ENCODE measurements around the gene SDR42E1.

SDR42E1 gene

DNA sequence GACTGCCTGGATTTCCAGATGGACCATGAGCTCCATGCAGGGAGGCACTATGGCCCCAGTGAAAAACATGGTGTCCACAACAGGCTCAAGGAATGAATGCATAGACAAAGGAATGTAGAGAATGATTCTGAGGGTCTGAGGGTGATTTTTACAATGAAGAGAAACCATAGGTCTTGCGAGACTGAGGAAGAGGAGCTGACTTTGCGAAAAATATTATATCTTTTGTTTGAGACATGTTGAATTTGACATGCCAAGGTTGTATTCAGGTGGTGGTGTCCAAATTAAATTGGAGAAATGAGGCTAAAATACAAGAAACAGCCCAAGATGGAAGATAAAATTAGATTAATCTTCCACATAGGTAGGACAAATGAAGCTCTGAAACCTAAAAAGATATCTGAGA is 36.5 kb upstream of the SDR42E1 start:
- no peaks in the 10 kb centered on the region for H3K36me3 ChIP-seq (ENCODE audit: control insufficient read depth, insufficient read depth, low read length)
- H3K27ac ChIP-seq (ENCODE audit: low read depth, low read length, severe bottlenecking): no peak overlapping the region
- 89 to 92% methylated on average over 2 of the region's 2 CpGs for WGBS, 2 experiments (ENCODE audit: insufficient coverage in 2 of 2)
- H3K4me3 ChIP-seq (ENCODE audit: extremely low read depth, insufficient read depth, low read length, poor library complexity, severe bottlenecking): no peak overlapping the region
- no peaks in the 10 kb centered on the region for H3K9me3 ChIP-seq (ENCODE audit: control insufficient read depth, low read length)
- peaks cover 5% of the 10 kb centered on the region for H3K4me1 ChIP-seq (ENCODE audit: control insufficient read depth, insufficient read depth, low read length, poor library complexity, severe bottlenecking)

DNA sequence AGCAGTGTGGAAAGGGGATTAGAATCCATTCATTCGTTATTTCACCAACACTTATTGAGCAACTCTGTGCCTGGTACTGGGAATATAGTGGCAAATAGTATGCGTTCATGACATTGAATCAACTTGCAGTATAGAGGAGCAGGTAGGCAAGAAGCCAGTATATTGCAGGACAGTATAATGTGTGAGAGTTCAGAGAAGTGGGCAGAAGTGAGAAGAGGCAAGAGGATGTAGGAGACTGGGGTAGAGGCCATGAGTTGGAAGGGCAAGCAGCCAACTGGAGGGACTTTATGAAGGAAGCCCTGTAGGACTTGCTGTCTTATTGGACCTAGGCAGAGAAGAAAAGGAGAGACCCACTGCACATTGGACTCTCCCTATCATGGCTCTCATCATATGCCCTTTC is 36.1 kb upstream of the SDR42E1 start:
- Histone ChIP-seq H3K36me3 (ENCODE audit: control insufficient read depth, insufficient read depth, low read length) (no peaks in the 10 kb centered on the region), H3K4me3 (ENCODE audit: extremely low read depth, insufficient read depth, low read length, poor library complexity, severe bottlenecking) (no peak overlapping the region), H3K4me1 (ENCODE audit: control insufficient read depth, insufficient read depth, low read length, poor library complexity, severe bottlenecking) (peaks cover 5% of the 10 kb centered on the region), H3K9me3 (ENCODE audit: control insufficient read depth, low read length) (no peaks in the 10 kb centered on the region), H3K27ac (ENCODE audit: low read depth, low read length, severe bottlenecking) (no peak overlapping the region)
- 86 to 100% methylated on average over 1 of the region's 2 CpGs for WGBS, 2 experiments (ENCODE audit: insufficient coverage in 2 of 2)

DNA sequence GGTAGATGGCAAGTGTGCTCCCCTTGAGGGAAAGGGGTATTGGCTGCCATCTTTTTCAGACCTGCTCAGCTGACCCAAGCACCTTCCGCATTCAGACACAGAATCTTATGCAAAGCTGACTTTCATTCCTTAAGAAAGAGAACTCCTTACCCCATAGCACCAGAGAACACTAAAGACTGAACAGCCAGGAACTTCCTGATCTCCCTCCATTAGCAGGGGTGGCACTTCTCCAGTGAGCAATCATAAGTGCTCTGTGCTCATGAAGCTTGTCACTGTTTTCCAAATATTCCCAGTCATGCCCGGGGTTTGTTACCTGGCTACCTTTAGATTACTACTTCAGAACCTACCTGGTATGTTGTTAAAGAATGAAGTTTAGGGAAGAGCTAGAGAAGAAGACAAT is 35.7 kb upstream of the SDR42E1 start:
- H3K4me1 ChIP-seq (ENCODE audit: control insufficient read depth, insufficient read depth, low read length, poor library complexity, severe bottlenecking): peaks cover 5% of the 10 kb centered on the region
- no peak overlapping the region for H3K27ac ChIP-seq (ENCODE audit: low read depth, low read length, severe bottlenecking)
- no peaks in the 10 kb centered on the region for H3K9me3 ChIP-seq (ENCODE audit: control insufficient read depth, low read length)
- 0 to 55% methylated on average over 1 to 2 of the region's 2 CpGs for WGBS, 2 experiments (ENCODE audit: insufficient coverage in 2 of 2)
- H3K36me3 ChIP-seq (ENCODE audit: control insufficient read depth, insufficient read depth, low read length): no peaks in the 10 kb centered on the region
- no peak overlapping the region for H3K4me3 ChIP-seq (ENCODE audit: extremely low read depth, insufficient read depth, low read length, poor library complexity, severe bottlenecking)

DNA sequence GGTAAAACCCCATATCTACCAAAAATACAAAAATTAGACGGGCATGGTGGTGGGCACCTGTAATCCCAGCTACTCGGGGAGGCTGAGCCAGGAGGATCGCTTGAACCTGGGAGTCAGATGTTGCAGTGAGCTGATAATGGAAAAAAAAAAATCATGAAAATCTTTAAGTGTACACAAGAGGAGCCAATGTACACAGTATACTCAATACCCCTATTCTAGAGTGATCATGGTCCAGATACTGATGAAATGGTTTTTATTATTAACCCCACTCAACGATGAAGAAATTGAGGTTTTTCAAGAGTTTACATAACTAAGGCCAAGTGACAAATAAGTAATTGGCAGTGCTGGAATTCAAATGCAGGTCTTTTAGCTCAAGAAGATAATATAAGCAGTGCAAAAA is 35.3 kb upstream of the SDR42E1 start:
- Histone ChIP-seq H3K4me1 (ENCODE audit: control insufficient read depth, insufficient read depth, low read length, poor library complexity, severe bottlenecking) (peaks cover 5% of the 10 kb centered on the region), H3K36me3 (ENCODE audit: control insufficient read depth, insufficient read depth, low read length) (no peaks in the 10 kb centered on the region), H3K4me3 (ENCODE audit: extremely low read depth, insufficient read depth, low read length, poor library complexity, severe bottlenecking) (no peak overlapping the region), H3K27ac (ENCODE audit: low read depth, low read length, severe bottlenecking) (no peak overlapping the region), H3K9me3 (ENCODE audit: control insufficient read depth, low read length) (no peaks in the 10 kb centered on the region)
- 80% methylated on average over 1 of the region's 4 CpGs; no CpG with 5 or more reads in 1 of the 2 experiments for WGBS, 2 experiments (ENCODE audit: insufficient coverage in 2 of 2)

DNA sequence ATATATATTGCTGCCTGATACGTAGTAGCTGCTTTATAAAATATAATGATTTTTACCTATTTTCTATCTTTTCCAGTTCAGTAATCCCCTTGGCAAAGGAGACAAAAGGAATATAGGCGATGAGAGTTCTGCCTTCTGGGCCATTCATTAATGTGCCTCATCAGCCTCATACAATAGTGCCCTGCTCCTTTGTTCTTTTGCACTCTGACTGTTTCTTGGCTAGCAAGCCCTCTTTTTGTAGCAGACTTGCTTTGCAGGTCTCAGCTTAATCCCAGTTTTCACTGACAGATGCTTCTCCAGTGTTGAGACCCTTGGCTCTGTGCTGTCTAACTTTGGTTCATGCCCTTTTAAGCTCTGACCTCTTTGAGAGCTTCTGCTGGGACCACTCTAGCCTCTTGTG is 34.2 kb upstream of the SDR42E1 start:
- Histone ChIP-seq H3K9me3 (ENCODE audit: control insufficient read depth, low read length) (no peaks in the 10 kb centered on the region), H3K4me1 (ENCODE audit: control insufficient read depth, insufficient read depth, low read length, poor library complexity, severe bottlenecking) (peaks cover 5% of the 10 kb centered on the region), H3K4me3 (ENCODE audit: extremely low read depth, insufficient read depth, low read length, poor library complexity, severe bottlenecking) (no peak overlapping the region), H3K36me3 (ENCODE audit: control insufficient read depth, insufficient read depth, low read length) (no peaks in the 10 kb centered on the region), H3K27ac (ENCODE audit: low read depth, low read length, severe bottlenecking) (no peak overlapping the region)
- 100% methylated on average over 1 of the region's 2 CpGs for WGBS, 2 experiments (ENCODE audit: insufficient coverage in 2 of 2)

DNA sequence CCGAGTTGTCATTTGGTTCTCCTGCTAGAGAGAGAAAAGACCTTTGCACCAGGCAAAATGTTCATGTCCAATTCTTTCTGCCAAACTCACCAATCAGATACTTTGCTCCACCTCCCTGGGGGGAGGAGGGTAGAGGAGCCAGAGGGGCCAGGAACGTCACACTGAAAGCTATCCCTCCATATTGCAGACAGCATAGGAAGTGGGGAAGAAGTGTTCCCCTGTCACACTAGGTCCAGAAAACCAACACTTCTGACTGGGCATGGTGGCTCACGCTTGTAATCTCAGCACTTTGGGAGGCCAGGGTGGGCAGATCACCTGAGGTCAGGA is 33.3 kb upstream of the SDR42E1 start:
- 96 to 100% methylated on average over 1 to 2 of the region's 3 CpGs for WGBS, 2 experiments (ENCODE audit: insufficient coverage in 2 of 2)
- Histone ChIP-seq H3K4me1 (ENCODE audit: control insufficient read depth, insufficient read depth, low read length, poor library complexity, severe bottlenecking) (peaks cover 5% of the 10 kb centered on the region), H3K27ac (ENCODE audit: low read depth, low read length, severe bottlenecking) (no peak overlapping the region), H3K9me3 (ENCODE audit: control insufficient read depth, low read length) (no peaks in the 10 kb centered on the region), H3K4me3 (ENCODE audit: extremely low read depth, insufficient read depth, low read length, poor library complexity, severe bottlenecking) (no peak overlapping the region), H3K36me3 (ENCODE audit: control insufficient read depth, insufficient read depth, low read length) (no peaks in the 10 kb centered on the region)

DNA sequence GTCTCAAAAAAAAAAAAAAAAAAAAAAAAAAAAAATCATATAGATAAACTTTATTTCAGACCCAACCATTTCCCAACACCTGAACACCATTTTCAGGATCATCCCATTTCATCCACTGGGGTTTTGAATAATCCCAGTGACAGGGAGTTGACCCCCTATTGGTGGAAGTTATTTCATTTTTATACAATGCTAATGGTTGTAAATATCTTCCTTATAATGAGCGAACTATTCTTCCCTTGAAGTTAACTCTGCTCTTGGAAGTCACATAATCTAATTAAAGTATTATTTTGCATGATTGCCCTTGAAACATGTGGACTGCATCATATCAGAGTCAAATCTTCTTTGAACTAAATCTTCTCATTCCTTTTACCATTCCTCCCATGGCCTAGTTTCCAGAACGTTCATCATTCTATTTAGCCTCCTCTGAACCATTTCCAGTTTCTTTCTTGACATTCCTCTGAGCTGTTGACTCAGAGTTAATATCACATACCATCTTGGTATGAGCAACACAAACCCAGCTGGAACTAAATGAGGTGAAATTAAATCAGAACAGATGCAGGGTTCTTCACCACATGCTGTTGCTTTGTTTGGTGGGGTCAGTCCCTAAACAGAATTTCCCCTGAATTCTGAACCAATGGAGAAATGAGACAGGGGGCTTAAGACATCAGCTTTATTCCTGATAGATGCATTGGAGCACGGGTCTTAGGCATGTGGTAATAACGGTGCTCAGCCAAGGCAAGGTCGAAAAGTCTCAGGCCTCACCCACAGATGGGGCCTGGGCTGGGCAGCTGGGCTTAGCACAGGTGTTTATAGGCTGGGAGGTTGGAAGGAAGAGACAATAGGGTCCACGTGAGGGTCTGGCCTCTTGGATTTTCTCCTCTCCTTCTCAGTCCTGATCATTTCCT is 32.7 kb upstream of the SDR42E1 start:
- H3K36me3 ChIP-seq (ENCODE audit: control insufficient read depth, insufficient read depth, low read length): no peaks in the 10 kb centered on the region
- H3K27ac ChIP-seq (ENCODE audit: low read depth, low read length, severe bottlenecking): no peak overlapping the region
- H3K4me1 ChIP-seq (ENCODE audit: control insufficient read depth, insufficient read depth, low read length, poor library complexity, severe bottlenecking): peaks cover 5% of the 10 kb centered on the region
- no peaks in the 10 kb centered on the region for H3K9me3 ChIP-seq (ENCODE audit: control insufficient read depth, low read length)
- H3K4me3 ChIP-seq (ENCODE audit: extremely low read depth, insufficient read depth, low read length, poor library complexity, severe bottlenecking): no peak overlapping the region
- 89 to 92% methylated on average over 4 to 5 of the region's 6 CpGs for WGBS, 2 experiments (ENCODE audit: insufficient coverage in 2 of 2)

DNA sequence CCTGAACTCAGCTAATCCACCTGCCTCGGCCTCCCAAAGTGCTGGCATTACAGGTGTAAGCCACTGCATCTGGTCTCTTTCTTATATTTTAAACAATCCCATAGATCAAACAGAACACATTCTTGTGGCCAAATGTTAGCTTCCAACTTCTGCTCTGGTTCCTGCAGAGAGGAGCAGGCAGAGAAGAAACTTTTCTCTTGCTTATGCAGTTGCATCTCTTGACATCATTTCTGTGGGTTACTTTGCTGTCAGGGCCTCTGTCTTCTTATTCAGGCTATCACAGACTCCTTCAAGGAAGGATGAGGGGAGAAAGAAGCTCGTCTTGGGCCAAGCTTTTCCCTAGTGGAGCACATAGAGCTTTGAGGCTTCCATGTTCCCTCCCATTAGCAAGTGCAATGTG is 31.6 kb upstream of the SDR42E1 start:
- Histone ChIP-seq H3K9me3 (ENCODE audit: control insufficient read depth, low read length) (no peaks in the 10 kb centered on the region), H3K4me1 (ENCODE audit: control insufficient read depth, insufficient read depth, low read length, poor library complexity, severe bottlenecking) (peaks cover 5% of the 10 kb centered on the region), H3K27ac (ENCODE audit: low read depth, low read length, severe bottlenecking) (no peak overlapping the region), H3K36me3 (ENCODE audit: control insufficient read depth, insufficient read depth, low read length) (no peaks in the 10 kb centered on the region), H3K4me3 (ENCODE audit: extremely low read depth, insufficient read depth, low read length, poor library complexity, severe bottlenecking) (no peak overlapping the region)
- 78 to 84% methylated on average over 2 of the region's 2 CpGs for WGBS, 2 experiments (ENCODE audit: insufficient coverage in 2 of 2)

DNA sequence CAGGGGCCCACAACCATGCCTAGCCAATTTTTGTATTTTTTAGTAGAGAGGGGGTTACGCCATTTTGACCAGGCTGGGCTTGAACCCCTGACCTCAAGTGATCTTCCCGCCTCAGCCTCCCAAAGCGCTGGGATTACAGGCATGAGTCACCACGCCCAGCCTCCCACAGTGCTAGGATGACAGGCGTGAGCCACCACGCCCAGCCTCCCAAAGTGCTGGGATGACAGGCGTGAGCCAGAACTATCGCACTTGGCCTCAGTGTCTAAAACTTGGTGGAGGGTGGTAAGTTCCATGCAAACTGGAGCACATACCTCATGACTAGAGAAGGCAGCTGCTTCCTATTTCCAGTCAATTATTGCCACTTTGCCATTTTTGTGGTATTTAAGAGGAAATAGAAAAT is 30.9 kb upstream of the SDR42E1 start:
- H3K4me1 ChIP-seq (ENCODE audit: control insufficient read depth, insufficient read depth, low read length, poor library complexity, severe bottlenecking): peaks cover 5% of the 10 kb centered on the region
- no peak overlapping the region for H3K27ac ChIP-seq (ENCODE audit: low read depth, low read length, severe bottlenecking)
- no peaks in the 10 kb centered on the region for H3K9me3 ChIP-seq (ENCODE audit: control insufficient read depth, low read length)
- H3K36me3 ChIP-seq (ENCODE audit: control insufficient read depth, insufficient read depth, low read length): no peaks in the 10 kb centered on the region
- no peak overlapping the region for H3K4me3 ChIP-seq (ENCODE audit: extremely low read depth, insufficient read depth, low read length, poor library complexity, severe bottlenecking)
- WGBS, 2 experiments (ENCODE audit: insufficient coverage in 2 of 2): 92 to 100% methylated on average over 4 to 6 of the region's 8 CpGs

DNA sequence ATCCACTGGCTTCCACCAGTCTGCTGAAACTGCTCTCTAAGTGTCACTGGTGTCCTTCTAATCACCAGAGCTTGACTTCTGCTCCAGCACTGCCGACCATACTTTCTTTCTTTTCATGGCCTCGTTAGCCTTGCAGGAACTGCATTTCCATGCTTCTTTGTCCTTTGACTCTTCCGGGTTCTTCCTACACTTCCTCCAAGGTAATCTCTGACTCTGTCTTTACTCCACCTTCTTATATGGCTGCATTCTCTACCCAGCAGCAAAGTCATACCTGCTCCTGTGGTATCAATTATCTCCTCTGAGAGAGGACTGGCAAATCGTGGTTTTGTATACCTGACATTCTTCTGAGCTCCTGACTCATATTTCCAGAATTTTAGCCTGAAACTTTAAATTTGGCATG is 30.3 kb upstream of the SDR42E1 start:
- 86 to 90% methylated on average over 3 to 4 of the region's 4 CpGs for WGBS, 2 experiments (ENCODE audit: insufficient coverage in 2 of 2)

DNA sequence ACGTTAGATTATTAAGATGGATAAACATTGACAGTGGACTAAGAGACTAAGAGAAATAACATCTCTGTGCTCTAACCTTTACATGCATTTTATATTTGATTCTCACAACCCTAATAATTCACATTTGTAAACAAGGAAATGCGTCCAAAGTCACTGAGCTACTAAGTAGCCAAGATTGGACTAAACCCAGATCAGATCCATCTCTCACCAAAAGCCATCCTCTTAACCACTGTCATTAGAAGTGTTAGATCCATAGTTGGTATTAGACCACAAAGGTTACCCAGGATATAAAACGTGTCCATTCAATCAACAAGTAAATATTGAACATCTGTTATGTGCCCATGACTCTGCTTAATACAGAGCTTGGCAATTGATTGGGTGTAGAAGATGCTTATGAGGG is 29.0 kb upstream of the SDR42E1 start:
- 100% methylated on average over 1 of the region's 3 CpGs for WGBS, 2 experiments (ENCODE audit: insufficient coverage in 2 of 2)
- Histone ChIP-seq H3K9me3 (ENCODE audit: control insufficient read depth, low read length) (no peaks in the 10 kb centered on the region), H3K36me3 (ENCODE audit: control insufficient read depth, insufficient read depth, low read length) (no peaks in the 10 kb centered on the region), H3K4me3 (ENCODE audit: extremely low read depth, insufficient read depth, low read length, poor library complexity, severe bottlenecking) (no peak overlapping the region), H3K4me1 (ENCODE audit: control insufficient read depth, insufficient read depth, low read length, poor library complexity, severe bottlenecking) (peaks cover 5% of the 10 kb centered on the region), H3K27ac (ENCODE audit: low read depth, low read length, severe bottlenecking) (no peak overlapping the region)

More for the DNA sequence above, 30.3 kb upstream of the SDR42E1 start:
- Histone ChIP-seq H3K4me3 (ENCODE audit: extremely low read depth, insufficient read depth, low read length, poor library complexity, severe bottlenecking) (no peak overlapping the region), H3K9me3 (ENCODE audit: control insufficient read depth, low read length) (no peaks in the 10 kb centered on the region), H3K4me1 (ENCODE audit: control insufficient read depth, insufficient read depth, low read length, poor library complexity, severe bottlenecking) (peaks cover 5% of the 10 kb centered on the region), H3K36me3 (ENCODE audit: control insufficient read depth, insufficient read depth, low read length) (no peaks in the 10 kb centered on the region), H3K27ac (ENCODE audit: low read depth, low read length, severe bottlenecking) (no peak overlapping the region)

All from mesodermal cell (in vitro differentiated cells).